Amniotic stem cell (primary cell): Measurements from ENCODE around the gene ZNF69.
"Not testable (repeated sequence)": the region's sequence is repeated elsewhere in the genome, so short reads cannot be mapped to it uniquely, and the experiment has no call there.

ENCODE experiments used
- DNase-seq: peaks from one replicate; lab custom pipeline; 2025; lab: John Stamatoyannopoulos, UW

Gene ZNF69

DNA sequence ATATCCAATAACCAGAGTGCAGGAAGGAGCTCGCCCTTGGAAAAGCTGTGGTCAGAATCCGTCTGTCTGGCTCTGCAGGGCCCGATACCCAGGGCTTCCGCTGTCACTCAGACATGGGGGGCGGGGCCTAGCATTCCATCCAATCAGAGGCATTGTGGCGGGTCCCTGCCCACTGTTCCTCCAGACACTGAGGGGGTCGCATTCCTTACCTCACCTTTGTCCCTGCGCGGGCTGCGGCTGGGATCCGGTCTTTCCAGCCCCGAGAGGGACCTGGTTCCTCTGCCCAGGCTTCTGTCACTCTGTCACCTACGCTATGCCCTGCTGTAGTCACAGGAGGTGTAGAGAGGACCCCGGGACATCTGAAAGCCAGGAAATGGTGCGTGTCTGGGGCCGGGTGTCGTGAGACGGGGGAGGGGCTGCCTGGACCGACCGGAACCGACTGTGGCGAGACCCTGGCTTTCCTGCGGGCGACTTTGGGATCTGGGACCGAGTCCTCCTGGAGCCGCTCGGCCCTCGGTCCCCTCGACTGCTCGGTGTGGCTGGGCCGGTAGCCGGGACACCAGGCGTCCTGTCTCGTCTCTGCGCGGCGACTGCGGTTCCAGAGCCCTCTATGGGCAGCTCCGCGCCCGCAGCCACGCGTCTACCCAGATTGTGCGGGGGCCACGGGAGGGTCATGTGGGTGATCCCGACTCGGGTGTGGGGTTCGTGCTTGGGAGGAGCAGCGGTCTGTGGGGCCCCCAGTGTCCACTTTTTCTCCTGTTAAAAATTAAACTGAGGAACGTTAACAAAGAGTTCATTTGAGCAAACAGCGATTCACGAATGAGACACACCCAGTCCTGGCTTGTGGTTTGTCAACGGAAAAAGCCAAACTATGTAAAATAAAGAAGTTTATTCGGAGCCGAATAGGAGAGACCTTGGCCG, at the start of gene ZNF69:
Gene ZNF69, plus strand, starts transcription at position 172 of the 921 bp plus-strand sequence. Its CDS starts 142 bp downstream, at position 314.
- peak; percentile 50 for DNase-seq

DNA sequence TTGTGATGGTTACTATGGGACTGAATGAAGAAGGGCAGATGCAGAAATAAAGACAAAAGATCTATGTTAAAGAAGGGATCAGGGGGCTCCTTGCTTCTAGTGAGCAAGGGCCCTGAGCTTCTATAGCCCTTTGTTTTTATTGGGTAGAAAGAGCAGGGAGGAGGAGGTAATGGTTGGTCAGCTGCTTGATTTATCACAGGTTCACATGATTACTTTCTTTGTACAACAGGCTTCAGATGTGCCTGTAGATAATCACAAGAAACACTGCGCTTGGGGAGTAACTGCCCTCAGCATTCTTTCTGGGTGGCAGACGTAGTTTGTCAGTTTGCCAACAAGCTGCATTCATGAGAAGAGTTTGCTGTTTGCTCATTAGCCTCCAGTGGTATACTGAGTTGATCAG, 43.9 kb upstream of the ZNF69 start:
- DNase-seq: no peak

DNA sequence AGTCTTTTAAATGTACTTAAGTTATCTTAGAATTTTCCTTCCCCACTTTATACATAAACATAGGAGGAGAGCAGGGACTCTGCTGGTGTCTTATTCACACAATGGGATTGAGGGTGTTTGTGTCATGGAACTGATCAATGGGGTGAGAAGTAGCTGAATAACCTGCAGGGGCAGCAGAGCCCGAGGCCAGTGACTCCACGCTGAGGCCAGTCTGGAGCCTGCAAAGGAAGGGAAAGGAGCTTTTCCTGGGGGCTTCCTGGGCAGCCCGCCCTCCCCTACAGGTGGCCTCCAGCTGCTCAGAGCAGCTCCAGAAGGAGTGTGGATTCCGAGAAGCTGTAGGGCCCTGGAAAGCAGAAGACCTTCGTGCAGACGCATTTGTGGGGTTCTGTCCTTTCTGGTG, 40.0 kb upstream of the ZNF69 start:
- not testable (repeated sequence) for DNase-seq

DNA sequence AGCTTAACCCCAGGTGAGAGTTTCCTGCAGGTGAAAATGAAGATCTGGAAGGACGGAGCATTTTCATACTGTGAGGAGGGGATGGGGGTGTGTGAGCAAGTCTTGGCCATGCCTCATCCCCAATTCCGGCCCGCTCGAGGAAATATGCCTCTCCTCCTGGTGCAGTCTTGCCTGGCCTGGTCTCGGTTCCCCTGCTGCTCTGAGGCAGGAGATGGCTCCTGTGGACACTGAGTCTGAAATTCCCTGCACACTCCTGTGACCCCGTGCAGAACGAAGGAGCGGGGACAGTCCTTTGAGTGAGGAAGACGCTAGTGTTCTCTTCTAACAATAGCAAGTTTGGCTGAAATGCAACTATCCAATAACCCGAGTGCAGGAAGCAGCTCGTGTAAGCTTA, 39.4 kb upstream of the ZNF69 start:
- DNase-seq: no peak

DNA sequence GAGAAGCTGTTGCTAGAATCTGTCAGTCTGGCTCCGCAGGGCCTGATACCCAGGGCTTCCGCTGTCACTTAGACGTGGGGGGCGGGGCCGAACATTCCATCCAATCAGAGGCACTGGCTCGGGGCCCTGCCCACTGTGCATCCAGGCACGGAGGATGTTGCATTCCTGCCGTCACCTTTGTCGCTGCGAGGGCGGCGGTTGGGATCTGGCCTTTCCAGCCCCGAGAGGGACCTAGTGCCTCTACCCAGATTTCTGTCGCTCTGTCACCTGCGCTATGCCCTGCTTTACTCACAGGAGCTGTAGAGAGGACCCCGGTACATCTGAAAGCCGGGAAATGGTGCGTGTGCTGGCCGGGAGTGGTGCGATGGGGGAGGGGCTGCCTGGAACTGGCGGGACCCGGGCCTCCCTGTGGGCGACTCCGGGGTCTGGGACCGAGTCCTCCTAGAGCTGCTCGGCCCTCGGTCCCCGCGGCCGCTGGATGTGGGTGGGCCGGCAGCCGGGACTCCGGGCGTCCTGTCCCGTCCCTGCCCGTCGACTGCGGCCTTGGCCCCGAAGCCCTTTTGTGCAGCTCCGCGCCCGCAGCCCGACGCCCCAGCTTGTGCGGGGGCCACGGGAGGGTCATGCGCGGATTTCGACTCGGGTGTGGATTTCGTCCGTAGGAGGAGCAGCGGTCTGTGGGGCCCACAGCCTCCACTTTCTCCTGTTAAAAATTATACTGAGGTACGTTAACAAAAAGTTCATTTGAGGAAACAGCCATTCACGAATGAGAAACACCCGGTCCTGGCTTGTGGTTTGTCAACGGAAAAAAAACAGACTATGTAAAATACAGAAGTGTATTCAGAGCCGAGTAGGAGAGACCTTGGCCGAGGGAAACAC, 38.8 kb upstream of the ZNF69 start, which contains the start of gene ZNF439:
Gene ZNF439, plus strand, starts transcription at position 133 of the 876 bp plus-strand sequence. Its CDS starts 142 bp downstream, at position 275.
- DNase-seq: peak; percentile 77

DNA sequence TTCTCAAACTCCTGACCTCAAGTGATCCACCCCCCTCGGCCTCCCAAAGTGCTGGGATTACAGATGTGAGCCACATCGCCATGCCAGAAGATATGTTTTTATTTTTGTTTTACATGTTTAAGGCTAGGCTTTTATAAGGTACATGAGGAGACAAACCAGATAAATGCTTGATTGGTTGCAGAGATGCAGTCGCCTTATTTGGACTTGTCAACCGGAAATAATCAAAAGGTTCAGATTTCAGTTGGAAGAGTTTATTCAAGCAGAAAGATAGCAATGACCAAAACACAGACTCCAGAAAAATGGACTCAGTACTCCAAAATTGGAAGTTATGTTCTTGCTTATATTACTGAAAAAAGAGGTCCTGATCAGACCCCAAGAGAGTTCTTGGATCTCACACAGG, 37.3 kb upstream of the ZNF69 start:
- DNase-seq: not testable (repeated sequence)

DNA sequence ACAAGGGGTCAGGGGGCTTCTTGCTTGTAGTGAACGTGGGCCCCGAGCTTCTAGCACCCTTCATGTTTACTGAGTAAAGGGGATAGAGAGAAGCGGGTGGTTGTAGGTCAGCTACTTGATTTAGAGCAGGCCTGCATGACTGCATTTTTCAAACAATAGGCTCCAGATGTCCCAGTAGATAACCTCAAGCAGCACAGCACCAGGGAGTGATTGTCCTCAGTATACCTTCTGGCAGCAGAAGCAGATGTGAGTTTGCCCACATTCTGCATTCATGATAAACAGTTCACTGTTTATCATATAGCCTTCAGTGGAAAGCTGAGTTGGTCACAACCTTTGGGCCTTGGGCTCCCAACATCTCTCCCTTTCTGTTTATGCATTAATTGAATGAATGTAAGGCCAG, 34.2 kb upstream of the ZNF69 start:
- DNase-seq: no peak

DNA sequence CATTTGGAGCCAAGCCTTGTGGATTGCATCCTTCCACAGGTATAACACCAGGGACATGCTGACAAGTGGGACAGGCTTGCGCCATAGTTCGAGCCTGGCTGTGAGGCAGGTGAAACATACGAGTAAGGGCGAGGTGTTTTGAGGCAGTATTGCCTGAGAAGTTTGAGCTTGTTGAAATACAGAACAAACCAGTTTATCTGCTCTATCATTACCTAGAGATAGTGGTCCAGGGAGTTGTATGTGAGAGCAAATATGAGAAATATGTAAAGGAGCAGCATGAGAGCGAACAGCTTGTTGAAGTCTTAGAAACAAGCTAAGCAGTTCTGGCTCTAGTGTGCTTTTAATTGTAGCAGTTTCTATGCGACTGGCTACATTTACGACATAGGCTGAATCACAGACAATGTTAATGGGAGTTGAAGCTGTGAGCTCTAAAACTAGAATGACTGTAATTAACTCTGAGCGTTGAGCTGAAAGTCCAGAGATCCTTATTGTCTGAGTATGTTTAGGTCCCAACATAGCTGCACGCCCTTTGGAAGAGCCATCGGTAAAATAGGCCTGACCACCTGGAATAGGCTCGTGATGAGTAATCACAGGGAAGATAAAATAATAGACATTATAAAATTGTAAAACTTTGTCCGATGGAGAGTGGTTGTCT, 30.9 kb upstream of the ZNF69 start:
- DNase-seq: no peak

DNA sequence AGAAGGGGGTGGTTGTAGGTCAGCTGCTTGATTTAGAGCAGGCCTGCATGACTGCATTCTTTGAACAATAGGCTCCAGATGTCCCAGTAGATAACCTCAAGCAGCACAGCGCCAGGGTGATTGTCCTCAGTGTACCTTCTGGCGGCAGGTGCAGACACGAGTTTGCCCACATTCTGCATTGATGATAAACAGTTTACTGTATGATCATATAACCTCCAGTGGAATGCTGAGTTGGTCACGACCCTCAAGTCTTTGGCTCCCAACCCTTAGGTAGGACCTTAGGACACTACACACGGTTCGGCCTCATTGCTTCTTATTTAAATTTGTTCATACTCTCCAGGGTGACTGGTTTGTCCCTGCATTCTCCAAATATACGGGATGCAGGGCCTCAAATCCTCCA, 26.9 kb upstream of the ZNF69 start:
- DNase-seq: no peak

DNA sequence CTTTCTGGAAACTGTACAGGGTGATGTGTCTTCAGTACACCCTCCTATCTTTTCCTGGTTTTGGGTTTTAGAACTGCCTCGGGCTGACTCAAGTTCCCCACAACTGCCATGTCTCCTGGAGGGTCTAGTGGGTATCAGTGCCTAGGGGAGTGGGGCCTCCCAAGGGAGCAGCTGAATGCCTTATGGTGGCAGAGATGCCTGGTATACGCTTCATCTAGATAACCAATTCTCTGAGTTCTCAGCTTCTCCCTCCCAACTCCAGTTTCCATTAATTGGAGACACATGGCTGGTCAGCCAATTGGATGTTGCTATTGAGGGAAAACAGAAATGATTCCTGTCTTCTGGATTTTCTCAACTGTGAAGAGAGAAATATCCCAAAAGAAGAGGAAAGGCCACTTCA, 26.3 kb upstream of the ZNF69 start:
- no peak for DNase-seq

DNA sequence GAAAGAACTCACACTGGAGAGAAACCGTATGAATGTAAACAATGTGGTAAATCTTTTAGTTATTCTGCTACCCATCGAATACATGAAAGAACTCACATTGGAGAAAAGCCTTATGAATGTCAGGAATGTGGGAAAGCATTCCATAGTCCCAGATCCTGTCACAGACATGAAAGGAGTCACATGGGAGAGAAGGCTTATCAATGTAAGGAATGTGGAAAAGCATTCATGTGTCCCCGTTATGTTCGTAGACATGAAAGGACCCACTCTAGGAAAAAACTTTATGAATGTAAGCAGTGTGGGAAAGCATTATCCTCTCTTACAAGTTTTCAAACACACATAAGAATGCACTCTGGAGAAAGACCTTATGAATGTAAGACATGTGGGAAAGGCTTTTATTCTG, 19.8 kb upstream of the ZNF69 start:
- DNase-seq: not testable (repeated sequence)

DNA sequence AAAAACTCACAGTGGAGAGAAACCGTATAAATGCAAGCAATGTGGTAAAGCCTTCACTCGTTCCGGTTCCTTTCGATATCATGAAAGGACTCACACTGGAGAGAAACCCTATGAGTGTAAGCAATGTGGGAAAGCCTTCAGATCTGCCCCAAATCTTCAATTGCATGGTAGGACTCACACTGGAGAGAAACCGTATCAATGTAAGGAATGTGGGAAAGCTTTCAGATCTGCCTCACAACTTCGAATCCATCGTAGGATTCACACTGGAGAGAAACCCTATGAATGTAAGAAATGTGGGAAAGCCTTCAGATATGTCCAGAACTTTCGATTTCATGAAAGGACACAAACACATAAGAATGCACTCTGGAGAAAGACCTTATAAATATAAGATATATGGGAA, 19.4 kb upstream of the ZNF69 start:
- no peak for DNase-seq

DNA sequence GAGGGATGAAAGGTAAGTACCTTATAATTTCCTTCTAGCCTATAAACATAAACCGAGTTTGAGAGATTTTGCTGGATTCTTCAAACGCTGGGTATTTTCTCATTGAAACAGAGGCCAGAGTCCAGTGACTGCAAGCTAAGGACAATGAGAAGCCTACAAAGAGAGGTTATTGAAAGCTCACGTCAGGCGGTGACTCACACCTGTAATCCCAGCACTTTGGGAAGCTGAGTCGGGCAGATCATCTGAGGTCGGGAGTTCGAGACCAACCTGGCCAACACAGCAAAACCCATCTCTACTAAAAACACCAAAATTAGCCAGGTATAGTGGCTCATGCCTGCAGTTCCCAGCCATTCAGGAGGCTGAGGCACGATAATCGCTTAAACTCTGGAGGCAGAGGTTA, 15.0 kb upstream of the ZNF69 start:
- DNase-seq: no peak

DNA sequence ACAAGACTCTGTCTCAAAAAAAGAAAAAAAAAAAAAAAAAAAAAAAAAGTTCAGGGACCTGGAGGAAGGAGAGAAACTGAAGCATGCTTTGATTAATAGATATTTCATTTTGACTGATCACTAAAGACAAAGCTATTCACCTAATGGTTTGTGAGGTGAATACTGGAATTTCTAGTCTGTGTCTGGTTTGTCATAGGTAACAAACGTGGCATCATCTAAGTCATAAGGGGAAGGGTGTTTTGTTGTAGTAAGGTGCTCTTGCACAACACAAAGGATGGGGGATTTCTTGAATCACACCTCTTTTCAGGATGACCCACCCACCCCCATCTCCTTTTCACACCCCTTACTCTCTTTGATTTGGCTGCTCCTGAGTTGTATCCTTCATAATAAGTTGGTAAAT, 13.8 kb upstream of the ZNF69 start:
- DNase-seq: no peak

DNA sequence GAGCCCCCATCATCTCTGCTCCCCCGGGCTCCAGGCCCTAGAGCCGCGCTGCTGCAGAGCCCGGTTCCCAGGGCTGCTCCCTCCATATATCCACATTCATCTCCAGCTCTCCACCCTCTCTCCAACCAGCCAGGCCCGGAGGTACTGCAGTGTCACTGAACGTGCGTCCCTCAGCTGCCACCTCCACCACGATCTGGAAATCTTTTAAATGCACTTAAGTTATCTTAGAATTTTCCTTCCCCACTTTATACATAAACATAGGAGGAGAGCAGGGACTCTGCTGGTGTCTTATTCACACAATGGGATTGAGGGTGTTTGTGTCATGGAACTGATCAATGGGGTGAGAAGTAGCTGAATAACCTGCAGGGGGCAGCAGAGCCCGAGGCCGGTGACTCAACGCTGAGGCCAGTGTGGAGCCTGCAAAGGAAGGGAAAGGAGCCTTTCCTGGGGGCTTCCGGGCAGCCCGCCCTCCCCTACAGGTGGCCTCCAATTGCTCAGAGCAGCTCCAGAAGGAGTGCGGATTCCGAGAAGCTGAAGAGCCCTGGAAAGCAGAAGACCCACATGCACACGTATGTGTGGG, 7.8 kb upstream of the ZNF69 start:
- DNase-seq: not testable (repeated sequence)

DNA sequence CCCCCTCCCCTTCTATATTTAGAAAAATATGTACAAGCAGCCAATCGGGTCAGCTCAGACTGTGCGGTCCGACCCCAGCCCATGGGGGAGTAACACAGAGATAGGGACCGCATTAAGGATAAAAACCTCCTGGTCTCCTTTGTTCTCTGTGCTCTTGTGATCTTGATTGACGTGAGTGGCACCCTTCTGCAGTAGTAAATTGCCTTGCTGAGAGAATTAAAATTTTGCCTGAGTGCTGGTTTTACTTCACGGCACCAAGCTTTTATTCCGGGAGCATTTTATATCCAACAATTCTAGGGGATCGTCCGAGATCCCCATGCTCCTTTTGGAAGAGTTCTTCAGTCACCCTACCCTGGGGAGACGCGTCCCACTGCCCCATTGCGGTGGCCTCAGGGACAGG, 7.0 kb upstream of the ZNF69 start:
- no peak for DNase-seq

DNA sequence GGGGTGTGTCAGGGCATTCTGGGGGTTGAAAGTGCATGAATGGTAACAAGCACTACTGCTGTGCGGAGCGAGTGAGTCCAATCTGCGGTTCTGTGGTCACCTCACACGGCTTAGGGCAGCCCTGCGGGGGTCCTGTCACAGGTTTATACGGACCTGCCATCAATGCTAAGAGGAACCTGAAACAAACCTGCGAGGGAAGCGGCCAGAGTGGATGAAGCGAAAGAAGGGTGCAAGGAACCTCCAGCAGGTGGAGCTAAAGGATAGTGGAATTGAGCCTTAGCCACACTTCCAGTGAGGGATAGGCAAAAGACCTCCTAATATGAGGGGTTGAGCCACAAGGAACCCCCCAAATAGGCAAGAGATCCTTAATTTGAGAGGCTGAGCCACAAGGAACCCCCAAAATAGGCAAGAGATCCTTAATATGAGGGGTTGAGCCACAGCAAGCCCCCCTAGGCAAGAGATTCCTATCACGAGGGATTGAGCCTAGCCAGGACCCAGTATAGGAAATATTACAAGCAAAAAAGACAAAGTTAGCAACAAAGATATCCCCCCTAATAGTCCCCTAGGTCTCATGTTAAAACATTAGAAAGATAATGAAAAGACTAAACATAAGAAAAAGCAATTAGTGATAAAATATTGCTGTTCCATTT, 6.3 kb upstream of the ZNF69 start:
- peak; percentile 13 for DNase-seq

DNA sequence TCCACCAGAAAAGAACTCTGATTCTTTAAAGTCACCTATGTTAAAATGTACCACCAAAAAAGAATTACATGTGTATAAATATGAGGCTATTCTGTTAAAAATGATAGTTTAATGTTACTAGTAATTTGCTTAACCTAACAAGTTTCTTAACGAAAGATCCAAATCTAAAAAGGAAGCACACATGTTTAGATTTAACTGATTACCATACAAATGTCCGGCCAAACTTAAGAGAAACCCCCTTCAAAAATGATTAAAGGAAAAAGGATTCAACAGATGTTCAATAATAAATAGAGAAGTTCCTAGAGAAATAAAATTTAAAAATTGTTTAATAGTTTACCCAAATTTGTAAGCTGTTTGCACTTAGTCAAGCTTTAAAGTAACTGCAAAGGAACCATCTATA, 5.0 kb upstream of the ZNF69 start:
- DNase-seq: no peak

DNA sequence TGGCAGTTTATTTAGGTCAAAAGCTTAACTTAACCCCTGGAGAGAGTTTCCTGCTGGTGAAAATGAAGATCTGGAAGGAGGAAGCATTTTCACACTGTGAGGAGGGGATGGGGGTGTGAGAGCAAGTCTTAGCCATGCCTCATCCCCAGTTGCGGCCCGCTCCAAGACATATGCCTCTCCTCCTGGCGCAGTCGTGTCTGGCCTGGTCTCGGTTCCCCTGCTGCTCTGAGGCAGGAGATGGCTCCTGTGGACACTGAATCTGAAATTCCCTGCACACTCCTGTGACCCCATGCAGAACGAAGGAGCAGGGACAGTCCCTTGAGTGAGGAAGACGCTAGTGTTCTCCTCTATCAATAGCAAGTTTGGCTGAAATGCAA, 360 bp upstream of the ZNF69 start:
- DNase-seq: no peak

DNA sequence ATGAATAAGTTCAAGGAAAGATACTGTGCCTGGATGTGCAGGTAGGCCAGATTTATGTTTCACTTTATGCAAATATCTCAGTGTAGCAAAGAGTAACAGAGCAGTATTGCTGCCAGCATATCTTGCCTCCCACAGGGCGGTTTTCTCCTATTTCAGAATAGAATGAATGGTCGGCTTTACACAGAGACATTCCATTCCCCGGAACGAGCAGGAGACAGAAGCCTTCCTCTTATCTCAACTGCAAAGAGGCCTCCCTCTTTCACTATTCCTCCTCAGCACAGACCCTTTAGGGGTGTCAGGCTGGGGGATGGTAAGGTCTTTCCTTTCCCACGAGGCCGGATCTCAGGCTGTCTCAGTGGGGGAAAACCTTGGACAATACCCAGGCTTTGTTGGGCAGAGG, 2.3 kb downstream of the ZNF69 start:
- not testable (repeated sequence) for DNase-seq

DNA sequence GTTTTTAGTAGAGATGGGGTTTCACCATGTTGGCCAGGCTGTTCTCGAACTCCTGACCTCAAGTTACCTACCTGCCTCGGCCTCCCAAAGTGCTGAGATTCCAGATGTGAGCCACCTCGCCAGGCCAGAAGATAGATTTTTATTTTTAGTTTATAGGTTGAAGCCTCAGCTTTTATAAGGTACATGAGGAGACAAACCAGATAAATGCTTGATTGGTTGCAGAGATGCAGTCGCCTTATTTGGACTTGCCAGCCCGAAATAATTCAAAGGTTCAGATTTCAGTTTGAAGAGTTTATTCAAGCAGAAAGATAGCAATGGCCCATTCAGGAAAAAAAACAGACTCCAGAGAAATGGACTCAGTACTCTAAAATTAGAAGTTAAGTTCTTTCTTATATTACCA, 3.1 kb downstream of the ZNF69 start:
- no peak for DNase-seq
